ENCODE data around the gene PWWP2B.
"Not testable (repeated sequence)": the region's sequence is repeated elsewhere in the genome, so short reads cannot be mapped to it uniquely, and the experiment has no call there.

Gene PWWP2B

GRCh38 chr10:132380986-132381385 is 16.0 kb upstream of the PWWP2B start:
- not testable (repeated sequence) for DNase-seq

- no peak for DNase-seq
Measured at GRCh38 chr10:132381741-132382140, 15.3 kb upstream of the PWWP2B start.

GRCh38 chr10:132382231-132382922 is 14.6 kb upstream of the PWWP2B start:
- no peak for DNase-seq

GRCh38 chr10:132383101-132383500 is 13.9 kb upstream of the PWWP2B start:
- DNase-seq = no peak

GRCh38 chr10:132383751-132384196 is 13.2 kb upstream of the PWWP2B start:
- no peak for DNase-seq

- DNase-seq = no peak
Measured at GRCh38 chr10:132384618-132385388, 12.2 kb upstream of the PWWP2B start.

GRCh38 chr10:132385389-132385667 is 11.7 kb upstream of the PWWP2B start:
- no peak for DNase-seq

GRCh38 chr10:132385721-132386418 is 11.1 kb upstream of the PWWP2B start:
- no peak for DNase-seq

GRCh38 chr10:132386419-132386831 is 10.6 kb upstream of the PWWP2B start:
- DNase-seq = no peak

GRCh38 chr10:132386896-132387295 is 10.1 kb upstream of the PWWP2B start:
- DNase-seq = not testable (repeated sequence)

- peak in 9 of 51 donors; percentile 12 to 73 (median 41) for DNase-seq
Measured at GRCh38 chr10:132387764-132388210, 9.2 kb upstream of the PWWP2B start.

- DNase-seq = no peak
Measured at GRCh38 chr10:132388891-132389432, 8.0 kb upstream of the PWWP2B start.

GRCh38 chr10:132389433-132390169 is 7.4 kb upstream of the PWWP2B start:
- DNase-seq = no peak

GRCh38 chr10:132390170-132390920 is 6.7 kb upstream of the PWWP2B start:
- no peak for DNase-seq

- no peak for DNase-seq
Measured at GRCh38 chr10:132390921-132391675, 5.9 kb upstream of the PWWP2B start.

GRCh38 chr10:132391676-132392020 is 5.4 kb upstream of the PWWP2B start:
- DNase-seq = no peak

- DNase-seq = no peak
Measured at GRCh38 chr10:132392184-132392800, 4.7 kb upstream of the PWWP2B start.

- no peak for DNase-seq
Measured at GRCh38 chr10:132392811-132393694, 3.9 kb upstream of the PWWP2B start.
